Measurements from ENCODE around the gene PLEKHA7.
"Not testable (repeated sequence)": the region's sequence is repeated elsewhere in the genome, so short reads cannot be mapped to it uniquely, and the experiment has no call there.

The PLEKHA7 gene, protein sequence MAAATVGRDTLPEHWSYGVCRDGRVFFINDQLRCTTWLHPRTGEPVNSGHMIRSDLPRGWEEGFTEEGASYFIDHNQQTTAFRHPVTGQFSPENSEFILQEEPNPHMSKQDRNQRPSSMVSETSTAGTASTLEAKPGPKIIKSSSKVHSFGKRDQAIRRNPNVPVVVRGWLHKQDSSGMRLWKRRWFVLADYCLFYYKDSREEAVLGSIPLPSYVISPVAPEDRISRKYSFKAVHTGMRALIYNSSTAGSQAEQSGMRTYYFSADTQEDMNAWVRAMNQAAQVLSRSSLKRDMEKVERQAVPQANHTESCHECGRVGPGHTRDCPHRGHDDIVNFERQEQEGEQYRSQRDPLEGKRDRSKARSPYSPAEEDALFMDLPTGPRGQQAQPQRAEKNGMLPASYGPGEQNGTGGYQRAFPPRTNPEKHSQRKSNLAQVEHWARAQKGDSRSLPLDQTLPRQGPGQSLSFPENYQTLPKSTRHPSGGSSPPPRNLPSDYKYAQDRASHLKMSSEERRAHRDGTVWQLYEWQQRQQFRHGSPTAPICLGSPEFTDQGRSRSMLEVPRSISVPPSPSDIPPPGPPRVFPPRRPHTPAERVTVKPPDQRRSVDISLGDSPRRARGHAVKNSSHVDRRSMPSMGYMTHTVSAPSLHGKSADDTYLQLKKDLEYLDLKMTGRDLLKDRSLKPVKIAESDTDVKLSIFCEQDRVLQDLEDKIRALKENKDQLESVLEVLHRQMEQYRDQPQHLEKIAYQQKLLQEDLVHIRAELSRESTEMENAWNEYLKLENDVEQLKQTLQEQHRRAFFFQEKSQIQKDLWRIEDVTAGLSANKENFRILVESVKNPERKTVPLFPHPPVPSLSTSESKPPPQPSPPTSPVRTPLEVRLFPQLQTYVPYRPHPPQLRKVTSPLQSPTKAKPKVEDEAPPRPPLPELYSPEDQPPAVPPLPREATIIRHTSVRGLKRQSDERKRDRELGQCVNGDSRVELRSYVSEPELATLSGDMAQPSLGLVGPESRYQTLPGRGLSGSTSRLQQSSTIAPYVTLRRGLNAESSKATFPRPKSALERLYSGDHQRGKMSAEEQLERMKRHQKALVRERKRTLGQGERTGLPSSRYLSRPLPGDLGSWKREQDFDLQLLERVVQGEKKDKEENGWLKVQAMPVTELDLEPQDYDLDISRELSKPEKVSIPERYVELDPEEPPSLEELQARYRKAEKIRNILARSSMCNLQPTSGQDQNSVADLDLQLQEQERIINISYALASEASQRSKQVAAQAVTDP

DNA sequence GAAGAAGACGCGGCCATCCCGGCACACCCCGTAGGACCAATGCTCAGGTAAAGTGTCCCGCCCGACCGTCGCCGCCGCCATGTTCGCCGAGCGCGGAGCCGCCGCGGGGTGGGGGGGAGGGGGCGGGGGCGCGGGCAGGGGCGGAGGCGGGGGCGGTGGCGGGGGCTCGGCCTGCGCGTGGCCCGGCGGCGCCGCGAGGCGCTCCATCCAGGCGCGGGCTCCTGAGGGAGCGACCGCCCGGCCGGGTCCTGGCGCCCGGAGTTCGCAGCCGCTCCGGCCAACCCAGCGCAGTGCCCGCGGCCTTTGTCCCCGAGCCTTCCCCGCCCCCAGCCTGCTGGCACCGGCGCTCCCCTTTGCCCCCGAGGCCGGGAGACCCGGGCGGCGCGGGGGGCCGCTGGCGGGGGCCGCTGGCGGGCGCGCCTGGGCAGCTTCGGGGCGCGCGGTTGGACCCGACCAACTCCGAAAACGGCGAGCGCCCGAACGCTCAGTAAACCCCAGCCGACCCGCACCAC is at the start of gene PLEKHA7:
TSS of gene PLEKHA7 (minus strand) at position 94 of the 512 bp plus-strand sequence. CDS start at position 81, 13 bp downstream.
- DNase-seq (ENCODE audit: low read depth in 2 of 3, low spot score in 2 of 3), result no peak

DNA sequence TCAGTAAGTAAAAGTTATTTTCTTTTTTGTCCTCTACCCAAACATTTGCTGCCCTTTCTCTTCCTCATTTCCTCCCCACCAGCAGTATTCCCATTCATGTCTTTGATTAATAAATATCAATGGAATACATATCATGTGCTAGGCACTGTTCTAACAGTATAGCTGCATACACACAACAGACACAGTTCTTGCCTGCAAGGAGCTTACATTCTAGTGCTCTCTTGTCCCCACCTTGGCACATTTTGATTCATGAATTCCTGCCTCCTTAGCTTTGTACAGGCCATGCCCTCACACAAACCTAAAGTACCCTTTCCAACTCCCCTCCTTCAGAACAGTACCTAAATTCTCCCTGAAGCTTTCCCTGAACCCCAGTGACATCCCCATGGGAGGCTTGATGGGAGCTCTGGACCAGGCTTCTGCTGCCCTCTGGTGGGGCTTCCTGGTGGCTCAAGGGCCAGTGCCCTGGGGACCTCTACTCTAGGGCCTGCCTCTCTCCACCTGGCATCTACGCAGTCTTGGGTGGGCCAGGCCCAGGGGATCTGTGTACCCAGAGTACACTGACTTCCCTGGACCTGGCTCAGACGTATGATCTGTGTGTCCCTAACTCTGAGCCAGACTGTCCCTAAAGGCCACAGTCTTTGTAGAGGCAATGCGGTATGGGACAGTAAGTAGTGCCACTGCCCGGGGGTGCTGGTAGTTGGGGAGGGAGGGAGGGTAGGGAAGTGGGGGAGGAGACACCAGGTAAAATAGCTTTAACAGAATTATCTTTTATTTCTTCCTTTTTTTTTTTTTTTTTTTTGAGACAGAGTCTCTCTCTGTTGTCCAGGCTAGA is 49.2 kb upstream of the PLEKHA7 start:
- no peak for DNase-seq (ENCODE audit: low read depth in 2 of 3, low spot score in 2 of 3)

DNA sequence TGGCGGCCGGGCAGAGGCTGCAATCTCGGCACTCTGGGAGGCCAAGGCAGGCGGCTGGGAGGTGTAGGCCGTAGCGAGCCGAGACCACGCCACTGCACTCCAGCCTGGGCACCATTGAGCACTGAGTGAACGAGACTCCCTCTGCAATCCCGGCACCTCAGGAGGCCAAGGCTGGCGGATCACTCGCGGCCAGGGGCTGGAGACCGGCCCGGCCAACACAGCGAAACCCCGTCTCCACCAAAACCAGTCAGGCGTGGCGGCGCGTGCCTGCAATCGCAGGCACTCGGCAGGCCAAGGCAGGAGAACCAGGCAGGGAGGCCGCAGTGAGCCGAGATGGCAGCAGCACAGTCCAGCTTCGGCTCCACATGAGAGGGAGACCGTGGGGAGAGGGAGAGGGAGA is 36.9 kb upstream of the PLEKHA7 start:
- DNase-seq (ENCODE audit: low read depth in 2 of 3, low spot score in 2 of 3), result not testable (repeated sequence)

DNA sequence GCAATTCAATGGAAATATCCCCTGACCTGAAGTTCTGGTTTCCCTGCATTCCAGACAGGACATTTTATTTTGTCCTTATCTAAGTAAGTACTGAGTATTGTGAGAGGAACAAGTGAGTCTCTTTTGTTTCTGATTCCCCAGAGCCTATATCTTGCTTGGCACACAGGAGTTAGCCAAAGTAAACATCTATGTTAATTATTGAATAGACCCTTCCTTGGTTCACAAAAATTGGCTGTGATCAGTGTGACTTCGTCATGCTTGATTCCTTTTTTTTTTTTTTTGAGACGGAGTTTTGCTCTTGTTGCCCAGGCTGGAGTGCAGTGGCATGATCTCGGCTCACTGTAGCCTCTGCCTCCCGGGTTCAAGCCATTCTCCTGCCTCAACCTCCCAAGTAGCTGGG is 34.3 kb upstream of the PLEKHA7 start:
- DNase-seq (ENCODE audit: low read depth in 2 of 3, low spot score in 2 of 3), result not testable (repeated sequence)

DNA sequence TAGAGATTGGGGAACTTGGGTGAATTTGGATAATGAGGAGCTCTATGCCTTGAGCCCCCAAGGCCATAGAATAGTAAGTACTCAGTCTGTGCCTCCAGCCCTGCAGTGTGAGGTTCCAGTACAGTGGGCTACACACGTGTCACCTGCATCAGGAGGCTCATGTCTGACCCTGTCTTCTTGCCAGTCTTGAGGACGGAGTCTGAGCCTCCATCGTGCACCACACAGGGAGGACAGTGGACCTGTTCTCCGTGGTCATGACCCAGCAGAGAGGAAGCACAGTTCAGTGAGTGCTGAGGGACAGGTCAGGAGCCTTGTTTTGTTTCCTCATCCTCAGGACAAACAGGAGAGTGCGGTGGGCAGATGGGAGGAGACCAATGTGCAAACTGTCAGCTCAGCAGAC is 32.5 kb upstream of the PLEKHA7 start:
- DNase-seq (ENCODE audit: low read depth in 2 of 3, low spot score in 2 of 3), result no peak

DNA sequence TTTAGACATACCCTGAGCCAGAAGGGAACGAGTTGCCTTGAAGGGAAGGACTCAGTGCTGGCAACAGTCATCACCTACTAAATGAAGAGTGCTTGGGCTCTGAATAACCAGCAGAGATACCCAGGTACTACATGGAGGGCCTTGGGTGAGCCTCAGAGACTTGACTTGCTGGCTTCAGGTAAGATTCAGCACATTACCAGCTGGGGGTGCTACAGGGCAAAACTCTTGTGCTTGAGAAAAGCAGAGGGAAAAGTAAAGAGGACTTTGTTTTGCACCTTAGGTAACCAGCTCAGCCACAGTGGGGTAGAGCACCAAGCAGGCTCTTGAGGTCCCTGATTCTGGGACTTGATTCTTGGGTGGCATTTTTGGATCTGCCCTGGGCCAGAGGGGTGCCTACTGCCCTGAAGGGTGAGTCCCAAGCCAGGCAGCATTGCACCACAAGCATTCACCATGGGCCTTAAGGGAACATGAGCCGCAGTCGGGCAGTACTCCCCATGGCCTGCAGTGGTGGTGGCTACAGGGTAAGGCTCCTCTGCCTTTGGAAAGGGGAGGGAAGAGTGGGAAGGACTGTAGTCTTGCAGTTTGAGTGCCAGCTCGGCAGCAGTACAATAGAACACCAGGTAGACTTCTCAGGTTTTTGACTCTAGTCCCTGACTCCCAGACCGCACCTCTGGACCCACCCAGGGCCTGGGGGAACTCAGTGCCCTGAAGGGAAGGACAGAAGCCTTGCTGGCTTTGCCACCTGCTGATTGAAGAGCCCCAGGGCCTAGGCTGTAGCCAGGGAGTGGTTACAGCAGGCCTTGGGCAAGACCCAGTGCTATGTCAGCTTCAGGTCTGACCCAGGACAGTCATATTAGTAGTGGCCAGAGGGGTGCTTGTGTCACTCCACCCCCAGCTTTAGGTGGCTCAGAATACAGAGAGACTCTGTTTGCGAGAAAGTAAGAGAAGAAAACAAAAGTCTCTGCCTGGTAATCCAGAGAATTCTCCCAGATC is 22.7 kb upstream of the PLEKHA7 start:
- no peak for DNase-seq (ENCODE audit: low read depth in 2 of 3, low spot score in 2 of 3)

DNA sequence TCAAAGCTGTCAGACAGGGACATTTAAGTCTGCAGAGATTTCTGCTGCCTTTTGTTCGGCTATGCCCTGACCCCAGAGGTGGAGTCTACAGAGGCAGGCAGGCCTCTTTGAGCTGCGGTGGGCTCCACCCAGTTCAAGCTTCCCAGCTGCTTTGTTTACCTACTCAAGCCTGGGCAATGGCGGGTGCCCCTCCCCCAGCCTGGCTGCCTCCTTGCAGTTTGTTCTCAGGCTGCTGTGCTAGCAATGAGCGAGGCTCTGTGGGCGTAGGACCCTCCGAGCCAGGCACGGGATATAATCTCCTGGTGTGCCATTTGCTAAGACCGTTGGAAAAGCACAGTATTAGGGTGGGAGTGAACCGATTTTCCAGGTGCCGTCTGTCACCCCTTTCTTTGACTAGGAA is 19.8 kb upstream of the PLEKHA7 start:
- DNase-seq (ENCODE audit: low read depth in 2 of 3, low spot score in 2 of 3), result not testable (repeated sequence)

DNA sequence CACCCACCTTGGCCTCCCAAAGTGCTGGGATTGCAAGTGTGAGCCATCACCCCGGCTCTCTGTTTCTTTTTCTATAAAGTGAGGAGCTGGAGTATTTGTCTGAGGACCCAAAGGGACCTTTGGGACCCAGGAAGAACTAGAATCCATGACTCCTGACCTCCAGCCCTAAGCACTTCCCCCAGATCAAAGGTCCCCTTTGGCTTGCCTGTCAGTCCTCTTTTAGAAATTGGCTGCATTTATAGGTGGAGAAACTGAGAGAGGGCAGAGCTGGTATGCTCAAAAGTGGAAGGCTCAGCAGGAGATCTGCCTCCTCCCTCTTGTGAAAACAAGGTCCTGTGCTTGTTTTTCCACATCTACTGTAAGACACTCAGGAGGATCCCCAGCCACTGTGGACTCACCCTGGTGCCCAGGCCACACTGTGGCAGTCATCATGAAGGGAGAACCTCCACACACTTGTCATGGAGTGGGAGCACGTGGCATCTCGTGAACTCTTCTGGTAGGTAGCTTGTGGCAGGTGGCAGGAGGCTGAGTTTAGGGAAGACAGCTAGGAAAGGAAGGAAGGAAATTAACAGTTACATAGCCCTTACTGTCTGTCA is 12.4 kb upstream of the PLEKHA7 start:
- no peak for DNase-seq (ENCODE audit: low read depth in 2 of 3, low spot score in 2 of 3)

DNA sequence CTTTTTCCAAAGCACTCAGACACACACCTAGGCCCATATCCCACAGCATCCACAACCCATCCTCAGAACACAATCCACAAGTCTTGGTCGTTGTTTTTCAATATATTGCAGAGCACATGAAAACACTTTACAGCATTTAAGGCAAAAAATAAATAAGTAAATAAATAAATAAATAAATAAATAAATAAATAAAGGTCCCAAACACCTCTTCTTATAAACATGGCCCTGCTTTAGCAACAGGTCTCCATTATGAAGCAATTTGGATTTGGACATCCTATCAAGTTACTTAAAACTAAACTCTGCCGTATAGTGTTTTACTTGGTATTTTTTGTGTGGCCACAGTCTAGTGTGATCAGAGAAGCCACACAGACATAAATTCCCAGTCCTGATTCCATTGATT is 10.7 kb upstream of the PLEKHA7 start:
- DNase-seq (ENCODE audit: low read depth in 2 of 3, low spot score in 2 of 3), result no peak

DNA sequence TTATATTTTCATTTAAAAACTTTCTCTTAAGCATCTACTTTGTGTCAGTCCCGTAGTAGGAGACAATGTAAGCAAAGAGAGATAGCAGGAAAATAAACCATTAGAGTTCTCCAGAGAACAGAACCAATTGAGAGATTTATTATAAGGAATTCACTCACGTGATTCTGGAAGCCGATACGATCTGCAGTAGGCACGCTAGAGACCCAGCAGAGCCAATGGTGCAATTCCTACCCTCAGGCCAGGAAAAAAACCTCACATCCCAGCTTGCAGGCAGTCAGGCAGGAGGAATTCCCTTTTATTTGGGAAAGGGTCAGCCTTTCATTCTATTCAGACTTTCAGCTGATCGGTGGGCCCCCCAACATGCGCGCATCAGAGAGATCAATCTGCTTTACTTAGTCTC is 7.3 kb upstream of the PLEKHA7 start:
- no peak for DNase-seq (ENCODE audit: low read depth in 2 of 3, low spot score in 2 of 3)

DNA sequence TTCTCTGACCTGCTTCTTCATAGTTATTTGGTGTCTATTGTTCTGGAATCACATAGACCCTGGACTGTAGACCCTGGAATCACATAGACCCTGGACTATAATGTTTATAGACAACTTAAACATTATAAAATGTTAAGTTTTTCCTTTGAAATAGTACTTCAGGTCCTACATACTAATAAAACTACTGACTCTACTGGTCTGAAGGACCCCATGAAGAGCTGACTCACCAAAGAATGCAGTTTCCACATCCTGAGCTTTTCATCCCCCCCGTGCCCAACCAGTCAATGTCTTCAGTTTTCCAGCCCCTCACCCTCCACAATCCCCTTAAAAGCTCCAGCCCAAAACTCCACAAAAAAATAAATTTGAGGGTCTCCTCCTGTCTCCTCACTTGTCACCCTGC is 6.6 kb upstream of the PLEKHA7 start:
- no peak for DNase-seq (ENCODE audit: low read depth in 2 of 3, low spot score in 2 of 3)

DNA sequence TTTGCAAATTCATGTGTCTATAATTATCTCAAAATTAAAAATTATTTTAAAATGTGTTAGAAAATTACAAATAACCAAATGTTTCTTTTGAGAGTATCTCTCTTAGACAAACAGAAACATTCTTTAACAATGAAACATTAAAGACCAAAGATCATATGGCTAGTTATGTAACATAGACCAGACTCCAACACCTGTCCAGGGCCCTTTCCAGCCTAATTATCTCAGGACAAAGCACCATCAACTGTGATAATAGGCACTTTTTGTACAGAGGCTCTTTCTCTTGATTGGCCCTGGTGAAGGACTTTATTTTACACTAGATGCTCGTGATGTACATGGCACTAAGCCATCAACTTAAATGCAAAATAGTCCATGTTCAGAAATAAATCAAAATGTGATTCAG is 5.0 kb upstream of the PLEKHA7 start:
- no peak for DNase-seq (ENCODE audit: low read depth in 2 of 3, low spot score in 2 of 3)

DNA sequence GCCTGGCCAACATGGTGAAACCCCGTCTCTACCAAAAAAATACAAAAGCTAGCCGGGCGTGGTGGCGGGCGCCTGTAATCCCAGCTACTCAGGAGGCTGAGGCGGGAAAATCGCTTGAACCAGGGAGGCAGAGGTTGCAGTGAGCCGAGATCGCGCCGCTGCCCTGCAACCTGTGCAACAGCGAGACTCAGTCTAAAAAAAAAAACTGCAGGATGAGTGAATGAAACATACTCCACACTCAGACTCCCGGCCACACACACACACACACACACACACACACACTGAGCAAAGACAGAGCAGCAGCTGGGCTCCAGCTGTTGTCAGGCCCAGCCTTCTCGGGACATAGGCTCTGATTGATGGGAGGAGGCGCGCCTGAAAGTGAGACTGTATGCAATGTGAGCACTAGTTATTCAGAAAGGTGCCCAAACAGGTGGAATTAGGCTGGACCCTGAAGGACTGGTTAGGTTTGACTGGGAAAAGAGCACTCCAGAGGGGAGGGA is 1.5 kb upstream of the PLEKHA7 start:
- no peak for DNase-seq (ENCODE audit: low read depth in 2 of 3, low spot score in 2 of 3)

DNA sequence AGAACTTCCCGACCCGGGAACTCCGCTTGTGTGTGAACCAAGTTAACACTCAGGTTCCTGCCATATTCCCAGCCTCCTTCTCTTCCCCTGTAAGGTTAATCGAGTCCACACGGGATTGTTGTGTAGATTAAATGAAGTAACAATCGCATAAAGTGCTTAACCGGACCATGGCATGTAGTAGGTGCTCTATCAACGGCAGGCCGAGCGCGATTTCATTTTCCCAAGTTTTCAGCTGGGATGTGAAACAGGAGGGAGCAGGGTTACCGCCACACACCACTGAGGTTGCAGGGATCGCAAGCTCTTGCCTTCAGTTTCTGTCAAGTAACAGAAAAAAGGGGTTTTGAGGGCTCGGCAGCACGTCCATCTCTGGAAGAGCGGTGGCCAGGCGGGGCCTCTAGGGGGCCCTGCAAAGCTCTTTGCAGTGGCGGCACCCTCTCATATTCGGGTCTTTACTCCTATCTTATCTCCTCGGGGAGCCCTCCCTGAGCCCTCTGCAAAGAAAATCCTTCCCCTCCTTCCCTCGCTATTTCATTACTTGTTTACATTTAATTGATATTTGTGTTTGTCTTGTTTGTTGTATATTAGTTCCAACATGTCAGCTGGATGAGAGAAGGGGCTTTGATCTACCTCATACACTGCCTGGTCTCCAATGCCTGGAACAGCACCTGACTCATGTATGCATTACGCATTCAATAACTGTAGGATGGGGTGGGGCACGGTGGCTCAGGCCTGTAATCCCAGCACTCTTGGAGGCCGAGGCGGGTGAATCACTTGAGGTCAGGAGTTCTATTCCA is 816 bp upstream of the PLEKHA7 start:
- no peak for DNase-seq (ENCODE audit: low read depth in 2 of 3, low spot score in 2 of 3)

DNA sequence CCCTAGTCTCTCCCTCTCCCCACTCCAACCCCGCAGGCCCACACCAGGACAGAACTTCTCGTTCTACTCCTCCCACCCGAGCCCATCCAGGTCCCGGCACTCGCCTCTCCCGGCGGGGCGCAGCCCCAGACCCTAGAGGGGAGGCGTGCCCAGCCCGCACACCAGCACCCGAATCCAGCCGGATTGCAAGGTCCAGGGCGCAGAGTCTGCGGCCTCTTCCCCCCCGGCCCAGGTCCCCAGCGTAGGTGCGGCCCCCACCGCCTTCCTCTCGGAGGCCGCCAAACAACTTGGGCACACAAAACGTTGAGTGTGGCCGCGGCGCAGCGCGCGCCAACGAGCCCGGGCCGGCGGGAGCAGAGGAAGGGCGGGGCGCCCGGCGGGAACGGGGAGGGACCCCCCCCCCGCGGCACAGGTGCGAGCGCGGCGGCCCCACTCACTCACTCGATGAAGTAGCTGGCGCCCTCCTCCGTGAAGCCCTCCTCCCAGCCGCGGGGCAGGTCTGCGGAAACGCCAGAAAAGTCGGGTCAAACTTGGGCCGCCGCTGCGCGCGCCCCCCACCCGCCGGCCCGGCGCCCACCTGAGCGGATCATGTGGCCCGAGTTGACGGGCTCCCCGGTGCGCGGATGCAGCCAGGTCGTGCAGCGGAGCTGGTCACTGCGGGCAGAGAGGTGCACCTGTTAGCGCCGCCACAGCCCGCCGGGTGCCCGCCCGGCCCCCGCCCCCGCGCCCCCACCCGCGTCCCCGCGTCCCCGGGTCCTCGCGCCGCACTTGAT is 480 bp downstream of the PLEKHA7 start:
- DNase-seq (ENCODE audit: low read depth in 2 of 3, low spot score in 2 of 3), result no peak

DNA sequence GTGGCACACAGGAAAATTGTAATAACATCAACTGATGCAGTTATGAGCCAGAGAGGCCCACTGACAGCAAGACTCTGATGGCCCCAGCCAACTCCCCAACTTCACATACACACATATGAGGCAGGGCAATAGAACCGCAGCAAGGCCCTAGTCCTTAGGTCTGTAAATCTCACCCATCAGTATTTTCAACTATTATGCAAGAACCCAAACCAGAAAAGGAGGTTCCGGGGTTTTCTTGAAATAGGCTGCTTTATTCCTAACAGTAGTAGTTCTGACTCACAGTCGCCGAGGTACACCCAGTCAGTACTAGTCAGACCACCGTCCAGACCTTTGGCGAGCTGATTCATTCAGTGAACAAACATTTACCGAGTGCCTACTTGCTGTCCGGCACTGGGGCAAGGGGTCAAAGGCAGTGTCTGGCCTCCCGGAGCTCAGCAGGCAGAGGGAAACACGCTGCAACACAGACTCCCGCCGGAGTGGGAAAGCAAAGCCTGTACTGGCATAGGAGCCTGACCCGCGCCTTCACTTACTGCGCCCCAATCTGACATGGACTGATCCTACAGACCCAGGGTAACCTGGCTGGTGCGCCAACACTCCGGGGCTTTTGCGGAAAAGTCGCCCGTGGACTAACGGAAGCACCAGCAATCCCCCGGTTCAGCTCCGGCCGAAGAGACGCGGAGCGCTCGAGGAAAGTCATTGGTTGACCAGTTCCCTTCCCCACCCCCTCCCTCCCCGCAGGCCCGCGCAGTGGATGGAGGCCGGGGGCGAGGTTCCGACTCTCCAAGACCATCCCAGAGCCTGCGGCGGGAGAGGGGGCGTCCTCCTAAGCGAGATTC is 1.3 kb downstream of the PLEKHA7 start:
- DNase-seq (ENCODE audit: low read depth in 2 of 3, low spot score in 2 of 3), result no peak
